Lung (tissue), 12 donors: ENCODE data around the gene MX1. TPM values are rescaled to one million over a fixed set of nuclear protein-coding genes. Genes with fewer than 3 reads are reported as not detected.

ENCODE experiments used
- ATAC-seq: fragments of 200-7000 bp; cut with Tn5 transposase; one replicate; pipeline ENCODE4 v1.9.1; 2020; ENCODE audit warnings: moderate number of reproducible peaks; ENCODE audit not compliant: insufficient read depth, low FRiP score
- DNase-seq, 3 donors: peaks; one replicate each; pipeline ENCODE4 v3.0.0-alpha.2; 2013 to 2017
- H3K27ac ChIP-seq, 2 donors: one replicate each; pipeline ENCODE4 v1.5.1; 2013; ENCODE audit warnings: mild to moderate bottlenecking in 2 of 2, moderate library complexity in 2 of 2, control low read depth in 1 of 2, inconsistent platforms in 1 of 2, low read depth in 1 of 2, low read length in 1 of 2
- H3K27me3 ChIP-seq, 3 donors: one replicate each; pipeline ENCODE4 v1.5.1; 2013; ENCODE audit warnings: low read length in 2 of 3; ENCODE audit not compliant: control insufficient read depth in 3 of 3, insufficient read depth in 3 of 3
- H3K36me3 ChIP-seq, 4 donors: one replicate each; pipeline ENCODE4 v1.5.1; 2013; ENCODE audit warnings: low read length in 4 of 4, mild to moderate bottlenecking in 1 of 4, moderate library complexity in 1 of 4; ENCODE audit not compliant: control insufficient read depth in 4 of 4, insufficient read depth in 4 of 4
- H3K4me1 ChIP-seq, 5 donors: one replicate each; pipeline ENCODE4 v1.5.1; 2013; ENCODE audit warnings: low read length in 5 of 5, mild to moderate bottlenecking in 2 of 5, moderate library complexity in 1 of 5; ENCODE audit not compliant: control insufficient read depth in 5 of 5, insufficient read depth in 5 of 5
- H3K4me3 ChIP-seq: one replicate; pipeline ENCODE4 v1.5.1; 2013; ENCODE audit warnings: mild to moderate bottlenecking, control low read depth, moderate library complexity
- H3K9ac ChIP-seq, 2 donors: one replicate each; pipeline ENCODE4 v1.5.1; 2013; ENCODE audit warnings: low read length in 2 of 2, control low read depth in 1 of 2; ENCODE audit not compliant: insufficient read depth in 1 of 2
- H3K9me3 ChIP-seq, 4 donors: one replicate each; pipeline ENCODE4 v1.5.1; 2013; ENCODE audit warnings: low read length in 3 of 4, mild to moderate bottlenecking in 1 of 4, moderate library complexity in 1 of 4; ENCODE audit not compliant: control insufficient read depth in 4 of 4, insufficient read depth in 3 of 4
- CTCF ChIP-seq: IDR thresholded peaks from 2 replicates; pipeline ENCODE4 v1.5.1; 2012; ENCODE audit warnings: mild to moderate bottlenecking; ENCODE audit errors: control extremely low read depth, extremely low read depth
- WGBS, 2 donors: extraction: QIAGEN DNeasy Blood & Tissue Kit; methylation state at CpG; one replicate each; pipeline ENCODE4 v1.1.7; 2013; 5-methylcytosine and 5-hydroxymethylcytosine counted together
- polyA plus RNA-seq, 2 donors: library from polyadenylated mRNA; stranded (reverse); fragments of 200-250 nt; gene quantifications; one replicate each; pipeline ENCODE4 v1.2.1, GENCODE V29; 2013
- total RNA-seq, 2 donors: library from RNA; depleted of rRNA in 1 of 2; stranded (reverse); fragments of >200 nt in 1 of 2; gene quantifications; one replicate each; pipeline ENCODE4 v1.2.1, GENCODE V29; 2014 to 2021
- donor health status: control.
- donor health status: control.
- donor health status: Bipolar disorder and iron deficiency.
- donor health status: healthy.
- donor health status: DM: yes; HTN: yes; CAD: no.

The MX1 gene
- total and polyA plus RNA-seq, 4 donors, result 18.9 to 43.5 (median 31.3) TPM

GRCh38 chr21:41506611-41507520 lies 80.8 kb downstream of the MX1 start:
- H3K27me3 ChIP-seq, result peaks cover 6 to 54% (median 42%) of the 10 kb centered on the region in 3 donors
- no peak overlapping the region for H3K9ac ChIP-seq
- TF ChIP-seq CTCF, result no peak
- peaks cover 0 to 2% (median 0%) of the 10 kb centered on the region in 4 donors for H3K9me3 ChIP-seq
- WGBS, 2 donors, result 3 to 5% methylated on average over 61 to 64 of the region's 64 CpGs
- H3K27ac ChIP-seq, result peak overlapping the region in 1 of 2 donors; percentile 93
- no peaks in the 10 kb centered on the region for H3K36me3 ChIP-seq
- H3K4me3 ChIP-seq, result peak overlapping the region; percentile 67
- ATAC-seq (peak; percentile 25), DNase-seq (no peak)
- H3K4me1 ChIP-seq, result peaks cover 0 to 2% (median 0%) of the 10 kb centered on the region in 5 donors

- Histone ChIP-seq H3K9me3 (peaks cover 0 to 3% (median 0%) of the 10 kb centered on the region in 4 donors), H3K4me1 (peaks cover 0 to 2% (median 0%) of the 10 kb centered on the region in 5 donors), H3K4me3 (peak within 1 kb of the TSS; percentile 67), H3K27ac (peak within 1 kb of the TSS in 1 of 2 donors; percentile 93), H3K36me3 (no peaks in the 10 kb centered on the region), H3K27me3 (peaks cover 6 to 49% (median 42%) of the 10 kb centered on the region in 3 donors), H3K9ac (no peak within 1 kb of the TSS)
- no peak for TF ChIP-seq CTCF
- ATAC-seq, result peak; percentile 75
- peak in 2 of 3 donors; percentile 70 to 71 for DNase-seq
- WGBS, 2 donors, result 1 to 2% methylated on average over 54 to 85 of the region's 85 CpGs
These were observed 81.7 kb downstream of the MX1 start, which contains the start of gene TMPRSS2 for GRCh38 chr21:41507521-41508414. Gene TMPRSS2, minus strand, starts transcription at chr21:41508158. Its CDS starts 10,025 bp downstream, at chr21:41498133.

- Histone ChIP-seq H3K36me3 (no peaks in the 10 kb centered on the region), H3K27ac (peak overlapping the region in 1 of 2 donors; percentile 85), H3K27me3 (peaks cover 6 to 49% (median 42%) of the 10 kb centered on the region in 3 donors), H3K4me1 (peaks cover 0 to 2% (median 0%) of the 10 kb centered on the region in 5 donors), H3K9me3 (peaks cover 0 to 3% (median 0%) of the 10 kb centered on the region in 4 donors), H3K9ac (no peak overlapping the region), H3K4me3 (no peak overlapping the region)
- no peak for TF ChIP-seq CTCF
- 4% methylated on average over 25 to 28 of the region's 28 CpGs for WGBS, 2 donors
- ATAC-seq, result peak; percentile 23
- DNase-seq, result no peak
These were observed 82.5 kb downstream of the MX1 start for GRCh38 chr21:41508415-41509144.

Other genes with a start within 250 kb of the MX1 start
- gene FAM3B, start 109.4 kb upstream of the MX1 start, total RNA-seq, result 10 to 100 TPM in 1 of 2 donors, 1 to 10 TPM in 1; 6.7 to 18.1 TPM
- gene FAM3B, start 109.4 kb upstream of the MX1 start, polyA plus RNA-seq, result 10 to 100 TPM in 1 of 2 donors, 1 to 10 TPM in 1; 4.5 to 11.3 TPM
- 10 to 100 TPM in 1 of 2 donors, 1 to 10 TPM in 1; 5.9 to 12.8 TPM for gene MX2, start 64.2 kb upstream of the MX1 start, total RNA-seq
- 10 to 100 TPM in 1 of 2 donors, 1 to 10 TPM in 1; 4.2 to 33.4 TPM for gene MX2, start 64.2 kb upstream of the MX1 start, polyA plus RNA-seq
- gene TMPRSS2, start 81.9 kb downstream of the MX1 start, total RNA-seq, result 100 to 1,000 TPM in 1 of 2 donors, 10 to 100 TPM in 1; 94.5 to 130 TPM
- 10 to 100 TPM; 46.2 to 50.0 TPM for gene TMPRSS2, start 81.9 kb downstream of the MX1 start, polyA plus RNA-seq